ENCODE results near the gene SYNJ2.

DNA sequence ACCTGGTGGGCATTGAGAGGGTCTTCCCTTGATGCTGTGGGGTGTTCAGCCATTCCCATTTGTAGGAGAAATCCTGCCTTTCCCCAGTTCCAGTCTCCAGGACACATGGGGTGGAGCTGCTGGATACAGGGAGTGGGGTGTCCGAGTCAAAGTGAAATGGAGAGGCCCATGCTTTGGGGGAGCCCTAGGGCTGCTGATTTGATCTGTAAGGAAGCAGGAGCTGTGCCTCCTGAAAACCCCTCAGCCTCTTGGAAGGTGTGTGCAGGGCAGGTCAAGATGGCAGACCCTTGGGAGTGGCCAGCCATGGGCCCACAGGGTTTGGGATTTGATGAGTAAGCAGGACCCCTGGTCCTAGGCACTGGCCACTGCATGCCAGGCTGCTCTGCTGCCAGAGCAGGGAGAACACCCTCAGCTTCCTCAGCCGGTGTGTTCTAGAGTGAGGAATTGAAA is 104.4 kb downstream of the SYNJ2 start:
- TF ChIP-seq, protein P1, sequence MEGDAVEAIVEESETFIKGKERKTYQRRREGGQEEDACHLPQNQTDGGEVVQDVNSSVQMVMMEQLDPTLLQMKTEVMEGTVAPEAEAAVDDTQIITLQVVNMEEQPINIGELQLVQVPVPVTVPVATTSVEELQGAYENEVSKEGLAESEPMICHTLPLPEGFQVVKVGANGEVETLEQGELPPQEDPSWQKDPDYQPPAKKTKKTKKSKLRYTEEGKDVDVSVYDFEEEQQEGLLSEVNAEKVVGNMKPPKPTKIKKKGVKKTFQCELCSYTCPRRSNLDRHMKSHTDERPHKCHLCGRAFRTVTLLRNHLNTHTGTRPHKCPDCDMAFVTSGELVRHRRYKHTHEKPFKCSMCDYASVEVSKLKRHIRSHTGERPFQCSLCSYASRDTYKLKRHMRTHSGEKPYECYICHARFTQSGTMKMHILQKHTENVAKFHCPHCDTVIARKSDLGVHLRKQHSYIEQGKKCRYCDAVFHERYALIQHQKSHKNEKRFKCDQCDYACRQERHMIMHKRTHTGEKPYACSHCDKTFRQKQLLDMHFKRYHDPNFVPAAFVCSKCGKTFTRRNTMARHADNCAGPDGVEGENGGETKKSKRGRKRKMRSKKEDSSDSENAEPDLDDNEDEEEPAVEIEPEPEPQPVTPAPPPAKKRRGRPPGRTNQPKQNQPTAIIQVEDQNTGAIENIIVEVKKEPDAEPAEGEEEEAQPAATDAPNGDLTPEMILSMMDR (IDR thresholded peaks at IDR 0.05): no peak
- TF ChIP-seq POLR2A (IDR thresholded peaks at IDR 0.05): no peak
